DND-41 (cell line): ENCODE data around the gene TBC1D22A.

ENCODE experiments used
- EZH2 ChIP-seq: IDR thresholded peaks from 3 replicates; pipeline ENCODE4 v1.6.1; 2012; ENCODE audit warnings: borderline replicate concordance, low read depth, mild to moderate bottlenecking, moderate library complexity, low read length, inconsistent platforms; ENCODE audit not compliant: severe bottlenecking
- TF ChIP-seq, protein P1 (sequence below): IDR thresholded peaks from 2 replicates; pipeline ENCODE4 v1.5.1; 2012; ENCODE audit warnings: borderline replicate concordance, low read length, moderate library complexity, mild to moderate bottlenecking; ENCODE audit not compliant: poor library complexity, severe bottlenecking; ENCODE audit errors: extremely low read depth

DNA sequence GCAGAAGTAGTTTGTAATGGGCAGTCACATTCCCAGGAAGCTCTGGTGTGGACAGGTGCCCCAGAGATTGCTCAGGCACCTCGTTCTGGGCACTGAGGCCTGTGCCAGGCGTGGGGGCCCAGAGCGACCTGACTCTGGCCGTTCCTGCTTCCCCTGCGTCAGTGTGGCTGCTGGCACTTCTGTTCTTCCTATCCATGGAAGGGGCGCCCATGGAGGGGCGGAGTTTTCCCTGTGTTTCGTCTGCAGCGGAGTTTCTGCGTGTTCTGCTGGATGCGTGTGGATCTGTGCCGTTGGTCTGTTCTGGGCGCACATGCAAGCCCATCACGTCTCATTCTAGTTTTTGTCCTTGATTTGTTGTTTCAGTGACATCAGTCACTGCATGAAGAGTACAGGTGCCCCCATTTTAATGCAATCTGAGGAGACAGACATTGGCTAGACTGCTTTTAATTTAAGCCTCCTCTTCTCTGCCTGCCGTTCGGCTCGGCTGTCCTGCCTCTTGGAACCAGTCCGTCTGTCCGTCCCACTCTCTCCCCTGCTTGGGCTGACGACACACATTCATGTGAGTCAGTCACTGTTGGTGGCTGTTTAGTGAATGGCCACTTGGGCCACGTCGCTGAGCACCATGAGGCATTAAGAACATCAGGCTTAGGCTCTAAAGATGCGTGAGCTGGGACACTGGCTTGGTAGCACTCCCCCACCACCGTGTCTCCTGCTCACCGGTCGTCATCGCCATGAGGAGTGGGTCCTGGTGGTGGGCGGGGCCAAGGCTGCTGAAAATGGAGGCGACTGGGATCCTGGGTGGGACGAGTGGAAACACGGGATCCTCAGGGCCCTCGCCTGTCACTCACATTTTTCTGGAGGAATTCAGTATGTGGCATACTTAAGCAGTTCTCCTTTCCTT, 255.8 kb downstream of the TBC1D22A start:
- TF ChIP-seq, protein P1, sequence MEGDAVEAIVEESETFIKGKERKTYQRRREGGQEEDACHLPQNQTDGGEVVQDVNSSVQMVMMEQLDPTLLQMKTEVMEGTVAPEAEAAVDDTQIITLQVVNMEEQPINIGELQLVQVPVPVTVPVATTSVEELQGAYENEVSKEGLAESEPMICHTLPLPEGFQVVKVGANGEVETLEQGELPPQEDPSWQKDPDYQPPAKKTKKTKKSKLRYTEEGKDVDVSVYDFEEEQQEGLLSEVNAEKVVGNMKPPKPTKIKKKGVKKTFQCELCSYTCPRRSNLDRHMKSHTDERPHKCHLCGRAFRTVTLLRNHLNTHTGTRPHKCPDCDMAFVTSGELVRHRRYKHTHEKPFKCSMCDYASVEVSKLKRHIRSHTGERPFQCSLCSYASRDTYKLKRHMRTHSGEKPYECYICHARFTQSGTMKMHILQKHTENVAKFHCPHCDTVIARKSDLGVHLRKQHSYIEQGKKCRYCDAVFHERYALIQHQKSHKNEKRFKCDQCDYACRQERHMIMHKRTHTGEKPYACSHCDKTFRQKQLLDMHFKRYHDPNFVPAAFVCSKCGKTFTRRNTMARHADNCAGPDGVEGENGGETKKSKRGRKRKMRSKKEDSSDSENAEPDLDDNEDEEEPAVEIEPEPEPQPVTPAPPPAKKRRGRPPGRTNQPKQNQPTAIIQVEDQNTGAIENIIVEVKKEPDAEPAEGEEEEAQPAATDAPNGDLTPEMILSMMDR = no peak
- no peak for TF ChIP-seq EZH2
